WTC11 (cell line): ENCODE measurements around the gene NID2. TPM values are rescaled to one million over a fixed set of nuclear protein-coding genes. Genes with fewer than 3 reads are reported as not detected.

Experiments used
- ATAC-seq: fragments of 200-7000 bp; cut with Tn5 transposase; 2 replicates; pipeline ENCODE4 v1.10.0; 2021; ENCODE audit warnings: mild to moderate bottlenecking, moderate library complexity
- CTCF ChIA-PET: fragments of 300-600 bp; sonication (Branson Sonifier 250); formaldehyde crosslinking; loops from one replicate; lab custom pipeline; 2021; ENCODE audit warnings: antibody characterized with exemption; lab: Charles Lee
- POLR2A ChIA-PET: fragments of 350-600 bp; sonication (Branson Sonifier 250); formaldehyde crosslinking; loops from one replicate; lab custom pipeline; 2021; ENCODE audit warnings: antibody characterized with exemption; lab: Charles Lee
- DNase-seq: peaks from one replicate; pipeline ENCODE4 v3.0.0; 2021; ENCODE audit warnings: low spot score
- H3K27ac Mint-ChIP-seq: 2 replicates; pipeline ENCODE4 v1.8.0; 2021; ENCODE audit warnings: mixed read lengths
- H3K27me3 Mint-ChIP-seq: 2 replicates; pipeline ENCODE4 v1.8.0; 2021; ENCODE audit warnings: low read depth, mild to moderate bottlenecking, moderate library complexity, mixed read lengths
- H3K36me3 Mint-ChIP-seq: 2 replicates; pipeline ENCODE4 v1.8.0; 2021; ENCODE audit warnings: mixed read lengths
- H3K4me1 Mint-ChIP-seq: 2 replicates; pipeline ENCODE4 v1.8.0; 2022; ENCODE audit warnings: mixed read lengths
- H3K4me3 Mint-ChIP-seq: 2 replicates; pipeline ENCODE4 v1.8.0; 2021; ENCODE audit warnings: mild to moderate bottlenecking, moderate library complexity, mixed read lengths
- H3K9me3 Mint-ChIP-seq: 2 replicates; pipeline ENCODE4 v1.8.0; 2021; ENCODE audit warnings: mixed read lengths
- ATF2 ChIP-seq: sonication (generic); formaldehyde crosslinking; IDR thresholded peaks from 2 replicates; pipeline ENCODE4 v1.8.1; 2022; ENCODE audit warnings: low read depth, missing genetic modification reagents, borderline replicate concordance
- CDX4 ChIP-seq: fragments of 250-450 bp; sonication (Bioruptor Pico); IDR thresholded peaks from 2 replicates; pipeline ENCODE4 v1.9.0; 2021; ENCODE audit warnings: moderate library complexity, mild to moderate bottlenecking, inconsistent platforms, borderline replicate concordance
- FOXK1 ChIP-seq: sonication (generic); formaldehyde crosslinking; IDR thresholded peaks from 2 replicates; pipeline ENCODE4 v1.8.0; 2022; ENCODE audit warnings: mild to moderate bottlenecking, moderate library complexity, missing genetic modification reagents
- GABPB1 ChIP-seq: sonication (generic); formaldehyde crosslinking; IDR thresholded peaks from 2 replicates; pipeline ENCODE4 v1.8.1; 2023; ENCODE audit warnings: mild to moderate bottlenecking, missing genetic modification reagents
- GRHL2 ChIP-seq: fragments of 250-450 bp; sonication (Bioruptor Pico); IDR thresholded peaks from 2 replicates; pipeline ENCODE4 v1.8.0; 2022; ENCODE audit warnings: mild to moderate bottlenecking, moderate library complexity; ENCODE audit not compliant: insufficient replicate concordance, severe bottlenecking
- IRF2 ChIP-seq: sonication (generic); formaldehyde crosslinking; IDR thresholded peaks from 2 replicates; pipeline ENCODE4 v1.8.0; 2022; ENCODE audit warnings: low read depth, missing genetic modification reagents, borderline replicate concordance
- JUN ChIP-seq: sonication (generic); formaldehyde crosslinking; IDR thresholded peaks from 2 replicates; pipeline ENCODE4 v1.8.0; 2023; ENCODE audit warnings: mild to moderate bottlenecking, missing genetic modification reagents
- MLX ChIP-seq: sonication (generic); formaldehyde crosslinking; IDR thresholded peaks from 2 replicates; pipeline ENCODE4 v1.8.1; 2023; ENCODE audit warnings: mild to moderate bottlenecking, missing genetic modification reagents, moderate library complexity
- NFATC4 ChIP-seq: fragments of 250-450 bp; sonication (Bioruptor Pico); IDR thresholded peaks from 2 replicates; pipeline ENCODE4 v1.9.0; 2021; ENCODE audit warnings: mild to moderate bottlenecking
- NFE2L1 ChIP-seq: sonication (generic); formaldehyde crosslinking; IDR thresholded peaks from 2 replicates; pipeline ENCODE4 v1.8.1; 2023; ENCODE audit warnings: missing genetic modification reagents
- NFYB ChIP-seq: sonication (generic); formaldehyde crosslinking; conservative IDR thresholded peaks from 2 replicates; pipeline ENCODE4 v1.8.0; 2022; ENCODE audit warnings: low read depth, missing genetic modification reagents
- OVOL2 ChIP-seq: fragments of 250-450 bp; sonication (Bioruptor Pico); IDR thresholded peaks from 2 replicates; pipeline ENCODE4 v1.9.0; 2021; ENCODE audit warnings: mild to moderate bottlenecking, borderline replicate concordance
- PRDM15 ChIP-seq: sonication (generic); formaldehyde crosslinking; IDR thresholded peaks from 2 replicates; pipeline ENCODE4 v1.8.0; 2022; ENCODE audit warnings: missing genetic modification reagents
- SMAD3 ChIP-seq: sonication (generic); formaldehyde crosslinking; IDR thresholded peaks from 2 replicates; pipeline ENCODE4 v1.8.0; 2022; ENCODE audit warnings: missing genetic modification reagents, mild to moderate bottlenecking, borderline replicate concordance
- SMAD4 ChIP-seq: sonication (generic); formaldehyde crosslinking; IDR thresholded peaks from 2 replicates; pipeline ENCODE4 v1.8.0; 2022; ENCODE audit warnings: mild to moderate bottlenecking, missing genetic modification reagents
- SOX15 ChIP-seq: fragments of 250-450 bp; sonication (Bioruptor Pico); IDR thresholded peaks from 2 replicates; pipeline ENCODE4 v1.9.0; 2021; ENCODE audit warnings: mild to moderate bottlenecking
- STAT6 ChIP-seq: sonication (generic); formaldehyde crosslinking; conservative IDR thresholded peaks from 2 replicates; pipeline ENCODE4 v1.8.1; 2023; ENCODE audit warnings: mild to moderate bottlenecking, low read depth, missing genetic modification reagents, moderate library complexity
- TEAD1 ChIP-seq: sonication (generic); formaldehyde crosslinking; IDR thresholded peaks from 2 replicates; pipeline ENCODE4 v1.8.0; 2022; ENCODE audit warnings: mild to moderate bottlenecking, missing genetic modification reagents
- ZBTB21 ChIP-seq: sonication (generic); formaldehyde crosslinking; IDR thresholded peaks from 2 replicates; pipeline ENCODE4 v1.8.1; 2023; ENCODE audit warnings: mild to moderate bottlenecking, missing genetic modification reagents, borderline replicate concordance
- ZNF232 ChIP-seq: sonication (generic); formaldehyde crosslinking; IDR thresholded peaks from 2 replicates; pipeline ENCODE4 v1.8.0; 2022; ENCODE audit warnings: mild to moderate bottlenecking, missing genetic modification reagents
- total RNA-seq: library from RNA; stranded (reverse); gene quantifications from 3 replicates; pipeline ENCODE4 v1.2.3, GENCODE V29; 2021
- TF ChIP-seq, protein P1 (sequence below): fragments of 250-450 bp; sonication (Bioruptor Pico); IDR thresholded peaks from 2 replicates; pipeline ENCODE4 v1.8.0; 2021; ENCODE audit warnings: mild to moderate bottlenecking
- TF ChIP-seq, protein P2 (sequence below): fragments of 200-600 bp; IDR thresholded peaks from 2 replicates; pipeline ENCODE4 v1.8.0; 2022; ENCODE audit warnings: antibody characterized with exemption
- TF ChIP-seq, protein P3 (sequence below): sonication (generic); formaldehyde crosslinking; conservative IDR thresholded peaks from 2 replicates; pipeline ENCODE4 v1.8.1; 2022; ENCODE audit warnings: mild to moderate bottlenecking, missing genetic modification reagents

NID2 gene
- total RNA-seq, 1 experiment from 2014 or later, result 5.4 TPM

GRCh38 chr14:52112336-52113018 is 43.6 kb upstream of the NID2 start:
- H3K27me3 Mint-ChIP-seq, result no peaks in the 10 kb centered on the region
- TF ChIP-seq ZBTB21 (no peak), GRHL2 (CRISPR knock-in tag) (no peak), SMAD4 (CRISPR knock-in tag) (no peak), NFYB (CRISPR knock-in tag) (no peak), ZNF232 (no peak), MLX (no peak)
- H3K4me3 Mint-ChIP-seq, result no peak overlapping the region
- DNase-seq (no peak), ATAC-seq (no peak)
- CTCF ChIA-PET, result no interaction called here
- H3K27ac Mint-ChIP-seq, result no peak overlapping the region
- POLR2A ChIA-PET, result no interaction called here
- H3K4me1 Mint-ChIP-seq, result no peaks in the 10 kb centered on the region
- no peaks in the 10 kb centered on the region for H3K36me3 Mint-ChIP-seq
- no peaks in the 10 kb centered on the region for H3K9me3 Mint-ChIP-seq

- Mint-ChIP-seq H3K27ac (no peak overlapping the region), H3K4me1 (no peaks in the 10 kb centered on the region), H3K9me3 (no peaks in the 10 kb centered on the region), H3K27me3 (no peaks in the 10 kb centered on the region), H3K4me3 (no peak overlapping the region), H3K36me3 (no peaks in the 10 kb centered on the region)
- no peak for ATAC-seq
- no peak for DNase-seq
- CTCF ChIA-PET, result interaction anchor here (0.6 kb wide), 2 partner anchors 25 to 41 kb away, joined by 3 to 6 read pairs; no protein-coding TSS in a partner anchor
- POLR2A ChIA-PET, result no interaction called here
- TF ChIP-seq SMAD3 (no peak), NFE2L1 (CRISPR knock-in tag) (no peak), STAT6 (no peak), SOX15 (CRISPR knock-in tag) (no peak), ATF2 (CRISPR knock-in tag) (no peak), GABPB1 (CRISPR knock-in tag) (no peak), TEAD1 (no peak), SMAD4 (CRISPR knock-in tag) (no peak), IRF2 (no peak), PRDM15 (CRISPR knock-in tag) (no peak), JUN (CRISPR knock-in tag) (no peak), FOXK1 (CRISPR knock-in tag) (no peak), CDX4 (CRISPR knock-in tag) (no peak), NFATC4 (no peak), OVOL2 (CRISPR knock-in tag) (no peak)
- TF ChIP-seq, protein P1, sequence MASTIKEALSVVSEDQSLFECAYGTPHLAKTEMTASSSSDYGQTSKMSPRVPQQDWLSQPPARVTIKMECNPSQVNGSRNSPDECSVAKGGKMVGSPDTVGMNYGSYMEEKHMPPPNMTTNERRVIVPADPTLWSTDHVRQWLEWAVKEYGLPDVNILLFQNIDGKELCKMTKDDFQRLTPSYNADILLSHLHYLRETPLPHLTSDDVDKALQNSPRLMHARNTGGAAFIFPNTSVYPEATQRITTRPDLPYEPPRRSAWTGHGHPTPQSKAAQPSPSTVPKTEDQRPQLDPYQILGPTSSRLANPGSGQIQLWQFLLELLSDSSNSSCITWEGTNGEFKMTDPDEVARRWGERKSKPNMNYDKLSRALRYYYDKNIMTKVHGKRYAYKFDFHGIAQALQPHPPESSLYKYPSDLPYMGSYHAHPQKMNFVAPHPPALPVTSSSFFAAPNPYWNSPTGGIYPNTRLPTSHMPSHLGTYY, result no peak
- TF ChIP-seq, protein P2, sequence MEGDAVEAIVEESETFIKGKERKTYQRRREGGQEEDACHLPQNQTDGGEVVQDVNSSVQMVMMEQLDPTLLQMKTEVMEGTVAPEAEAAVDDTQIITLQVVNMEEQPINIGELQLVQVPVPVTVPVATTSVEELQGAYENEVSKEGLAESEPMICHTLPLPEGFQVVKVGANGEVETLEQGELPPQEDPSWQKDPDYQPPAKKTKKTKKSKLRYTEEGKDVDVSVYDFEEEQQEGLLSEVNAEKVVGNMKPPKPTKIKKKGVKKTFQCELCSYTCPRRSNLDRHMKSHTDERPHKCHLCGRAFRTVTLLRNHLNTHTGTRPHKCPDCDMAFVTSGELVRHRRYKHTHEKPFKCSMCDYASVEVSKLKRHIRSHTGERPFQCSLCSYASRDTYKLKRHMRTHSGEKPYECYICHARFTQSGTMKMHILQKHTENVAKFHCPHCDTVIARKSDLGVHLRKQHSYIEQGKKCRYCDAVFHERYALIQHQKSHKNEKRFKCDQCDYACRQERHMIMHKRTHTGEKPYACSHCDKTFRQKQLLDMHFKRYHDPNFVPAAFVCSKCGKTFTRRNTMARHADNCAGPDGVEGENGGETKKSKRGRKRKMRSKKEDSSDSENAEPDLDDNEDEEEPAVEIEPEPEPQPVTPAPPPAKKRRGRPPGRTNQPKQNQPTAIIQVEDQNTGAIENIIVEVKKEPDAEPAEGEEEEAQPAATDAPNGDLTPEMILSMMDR, result no peak
- TF ChIP-seq, protein P3, sequence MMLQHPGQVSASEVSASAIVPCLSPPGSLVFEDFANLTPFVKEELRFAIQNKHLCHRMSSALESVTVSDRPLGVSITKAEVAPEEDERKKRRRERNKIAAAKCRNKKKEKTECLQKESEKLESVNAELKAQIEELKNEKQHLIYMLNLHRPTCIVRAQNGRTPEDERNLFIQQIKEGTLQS, result no peak
Observed at GRCh38 chr14:52111583-52111982, 42.7 kb upstream of the NID2 start.
